Measurements from ENCODE around the gene SEMA3E. TPM values are rescaled to one million over a fixed set of nuclear protein-coding genes. Genes with fewer than 3 reads are reported as not detected.
"Not testable (repeated sequence)": the region's sequence is repeated elsewhere in the genome, so short reads cannot be mapped to it uniquely, and the experiment has no call there.

SEMA3E gene
- not detected in 2 replicates for total RNA-seq

DNA sequence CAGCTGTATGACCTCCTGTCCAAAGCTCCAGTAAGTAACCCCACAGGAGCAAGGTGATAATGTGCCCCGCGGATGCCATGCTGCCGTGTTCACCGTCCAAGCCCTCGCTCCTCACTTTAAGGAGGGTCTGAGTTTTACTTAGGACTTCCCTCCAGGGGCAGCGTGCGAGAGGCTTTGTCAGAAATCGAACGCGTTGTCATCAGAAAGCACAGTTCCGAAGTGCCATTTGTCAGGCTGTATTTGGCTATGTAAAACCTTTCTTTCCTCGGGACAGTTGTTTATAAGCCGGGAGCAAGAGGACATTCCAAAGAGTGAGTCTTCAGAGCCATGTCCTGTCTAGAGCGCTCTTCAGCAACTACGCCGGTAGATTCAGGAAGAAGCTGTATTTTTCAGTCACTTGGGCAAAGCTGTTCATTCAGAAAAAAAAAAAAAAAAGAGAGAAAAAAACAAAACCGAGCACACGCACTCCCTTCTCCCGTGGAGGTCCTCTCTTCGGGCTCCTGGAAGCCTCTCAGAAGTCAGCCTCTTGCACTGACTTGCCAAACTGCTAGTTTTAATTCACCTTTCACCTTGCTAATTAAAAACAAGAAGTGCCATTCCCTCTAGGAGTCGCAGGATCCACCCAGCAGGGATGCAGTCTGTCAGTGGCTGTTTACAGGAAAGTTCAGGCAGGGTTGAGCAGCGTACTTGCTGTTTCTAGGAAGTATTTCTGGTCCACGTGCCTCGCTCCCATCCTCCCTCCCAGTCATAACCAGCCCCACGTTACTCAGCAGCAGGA is at the start of gene SEMA3E:
TSS of gene SEMA3E (minus strand) at position 676 of the 778 bp plus-strand sequence.
- Mint-ChIP-seq H3K9me3 (no peaks in the 10 kb centered on the region), H3K4me1 (no peaks in the 10 kb centered on the region), H3K27me3 (peaks cover 13% of the 10 kb centered on the region), H3K36me3 (ENCODE audit: low read depth) (no peaks in the 10 kb centered on the region), H3K27ac (no peak within 1 kb of the TSS), H3K4me3 (no peak within 1 kb of the TSS)
- DNase-seq: no peak
- intact Hi-C loops (cut with micrococcal nuclease): no loop called here

DNA sequence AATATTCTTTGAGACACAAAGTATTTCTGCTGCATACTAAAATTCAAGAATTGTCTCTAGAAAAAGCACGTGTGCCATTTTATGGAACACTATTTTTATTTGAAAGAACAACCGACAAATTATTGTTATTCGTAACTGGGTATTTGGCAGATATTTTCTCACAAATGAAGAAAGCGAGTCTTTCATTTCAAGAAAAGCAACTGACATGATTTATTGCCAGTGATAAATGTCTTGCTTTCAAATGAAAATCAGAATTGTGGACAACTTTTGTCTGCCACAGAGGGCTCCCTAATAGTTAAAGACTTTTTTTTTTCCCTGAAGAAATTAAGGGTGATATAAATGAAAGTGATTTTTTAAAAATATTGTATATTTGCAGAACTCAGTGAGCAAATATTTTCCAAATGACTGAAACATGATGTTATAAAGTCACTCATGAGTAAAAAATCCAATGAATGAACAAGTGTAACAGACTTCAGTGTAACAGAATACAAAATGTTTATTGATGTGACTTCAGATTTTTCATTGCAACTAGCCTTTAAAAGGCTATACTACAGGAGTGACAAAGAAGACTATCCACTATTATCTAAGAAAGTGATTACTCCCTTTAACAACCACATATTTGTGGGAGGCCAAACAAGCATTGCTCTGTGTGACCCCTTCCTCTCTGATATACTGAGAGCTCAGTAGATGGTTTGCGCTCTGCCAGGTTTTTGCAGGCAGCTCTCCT is 49.0 kb upstream of the SEMA3E start:
- H3K4me1 Mint-ChIP-seq: no peaks in the 10 kb centered on the region
- intact Hi-C loops (cut with micrococcal nuclease): no loop called here
- H3K27ac Mint-ChIP-seq: no peak overlapping the region
- DNase-seq: no peak
- H3K4me3 Mint-ChIP-seq: no peak overlapping the region
- H3K9me3 Mint-ChIP-seq: no peaks in the 10 kb centered on the region
- no peaks in the 10 kb centered on the region for H3K27me3 Mint-ChIP-seq
- H3K36me3 Mint-ChIP-seq (ENCODE audit: low read depth): no peaks in the 10 kb centered on the region

DNA sequence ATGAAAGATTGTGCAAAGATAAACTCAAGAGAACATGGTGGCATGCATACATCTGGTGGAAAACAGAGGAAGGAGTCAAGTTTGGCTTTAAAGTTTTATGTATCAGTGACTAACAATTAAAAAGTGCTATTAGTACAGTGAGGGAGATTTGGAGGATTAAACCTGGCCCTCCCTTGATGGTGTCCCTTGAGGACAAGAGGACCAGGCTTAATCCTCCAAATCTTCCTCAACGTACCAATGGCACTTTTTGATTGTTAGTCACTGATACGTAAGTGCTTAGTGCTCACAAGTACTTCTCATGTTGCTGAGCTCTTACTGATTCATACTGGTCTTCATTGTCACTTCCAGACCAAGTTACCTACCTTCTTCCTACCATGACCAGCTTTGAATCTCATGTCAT is 47.2 kb upstream of the SEMA3E start:
- Mint-ChIP-seq H3K4me3 (no peak overlapping the region), H3K4me1 (no peaks in the 10 kb centered on the region), H3K27ac (no peak overlapping the region), H3K36me3 (ENCODE audit: low read depth) (no peaks in the 10 kb centered on the region), H3K9me3 (no peaks in the 10 kb centered on the region), H3K27me3 (no peaks in the 10 kb centered on the region)
- intact Hi-C loops (cut with micrococcal nuclease): no loop called here
- DNase-seq: no peak

DNA sequence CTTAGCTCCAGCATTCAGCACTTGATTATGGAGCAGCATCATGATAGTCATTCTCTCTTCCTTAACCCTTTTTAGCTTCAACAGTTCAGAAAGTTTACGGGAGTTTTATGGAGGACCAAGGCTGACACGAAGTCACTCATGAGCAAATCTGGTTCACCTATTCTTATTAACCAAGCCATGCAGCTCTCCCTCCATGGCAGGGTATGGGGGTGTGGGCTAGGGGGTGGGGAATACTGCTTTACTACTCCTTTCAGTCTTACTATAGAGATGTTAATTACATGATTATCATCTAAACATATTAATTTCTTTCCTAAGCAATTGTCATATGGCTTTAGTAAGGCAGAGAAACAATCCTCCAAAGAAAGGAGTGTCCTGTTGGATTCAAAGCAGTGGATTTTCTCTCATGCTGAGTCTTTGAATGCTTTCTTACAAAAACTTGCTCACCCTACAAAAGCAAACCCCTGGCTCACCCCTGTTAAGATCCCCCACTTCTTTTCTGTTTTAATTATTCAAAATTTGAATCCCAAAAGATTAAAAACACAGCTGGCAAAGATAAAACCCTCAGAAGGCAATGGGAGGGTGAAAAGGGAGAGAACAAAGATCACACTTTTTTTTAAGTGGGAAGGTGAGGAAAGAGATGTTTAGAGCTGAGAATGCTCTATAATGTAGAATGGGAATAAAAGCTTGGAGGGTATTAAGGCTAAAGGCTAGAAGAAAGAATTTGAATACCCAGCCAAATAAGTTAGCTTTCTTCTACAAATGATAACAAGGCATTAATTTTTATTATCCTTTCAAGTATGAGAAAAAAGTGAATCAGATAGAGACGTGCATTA is 46.4 kb upstream of the SEMA3E start:
- Mint-ChIP-seq H3K4me1 (no peaks in the 10 kb centered on the region), H3K27ac (no peak overlapping the region), H3K9me3 (no peaks in the 10 kb centered on the region), H3K36me3 (ENCODE audit: low read depth) (no peaks in the 10 kb centered on the region), H3K27me3 (no peaks in the 10 kb centered on the region), H3K4me3 (no peak overlapping the region)
- DNase-seq: no peak
- intact Hi-C loops (cut with micrococcal nuclease): no loop called here

DNA sequence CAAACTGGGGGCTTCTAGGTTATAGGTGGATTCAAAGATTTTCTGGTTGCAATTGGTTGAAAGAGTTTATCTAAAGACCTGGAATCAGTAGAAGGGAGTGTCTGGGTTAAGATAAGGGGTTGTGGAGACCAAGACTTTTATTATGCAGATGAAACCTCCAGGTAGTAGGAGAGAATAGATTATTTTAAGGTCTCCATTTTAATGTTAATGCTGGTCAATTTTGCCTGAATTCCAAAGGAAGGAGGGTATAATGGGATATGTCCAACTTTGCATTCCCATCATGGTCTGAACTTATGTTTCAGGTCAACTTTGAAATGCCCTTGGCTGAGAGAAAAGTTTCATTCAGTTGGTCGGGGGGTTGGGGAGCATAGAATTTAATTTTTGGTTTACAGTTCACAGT is 44.3 kb upstream of the SEMA3E start:
- no peak overlapping the region for H3K27ac Mint-ChIP-seq
- H3K4me3 Mint-ChIP-seq: no peak overlapping the region
- intact Hi-C loops (cut with micrococcal nuclease): no loop called here
- no peaks in the 10 kb centered on the region for H3K36me3 Mint-ChIP-seq (ENCODE audit: low read depth)
- H3K9me3 Mint-ChIP-seq: no peaks in the 10 kb centered on the region
- H3K27me3 Mint-ChIP-seq: no peaks in the 10 kb centered on the region
- H3K4me1 Mint-ChIP-seq: no peaks in the 10 kb centered on the region
- no peak for DNase-seq

DNA sequence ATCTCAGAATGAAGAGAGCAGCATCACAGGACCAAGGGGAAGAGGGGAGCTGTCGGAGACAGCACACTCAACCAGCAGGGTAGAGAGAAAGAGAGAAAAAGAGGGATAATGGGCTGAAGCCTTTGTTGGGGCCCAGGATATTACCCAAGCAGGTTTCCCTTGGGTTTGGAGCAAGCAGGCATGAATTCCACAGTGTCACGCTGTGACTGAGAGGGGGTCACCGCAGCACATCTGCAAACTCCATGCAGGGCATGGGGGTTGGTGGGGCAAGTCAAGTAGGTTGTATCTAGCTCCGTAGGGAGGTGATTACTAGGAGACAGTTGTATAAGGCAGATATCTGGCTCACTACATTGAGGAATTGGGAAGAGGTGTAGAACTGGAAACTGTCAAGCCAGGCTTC is 42.2 kb upstream of the SEMA3E start:
- DNase-seq: no peak
- intact Hi-C loops (cut with micrococcal nuclease): no loop called here
- Mint-ChIP-seq H3K27me3 (no peaks in the 10 kb centered on the region), H3K4me1 (no peaks in the 10 kb centered on the region), H3K4me3 (no peak overlapping the region), H3K36me3 (ENCODE audit: low read depth) (no peaks in the 10 kb centered on the region), H3K27ac (no peak overlapping the region), H3K9me3 (no peaks in the 10 kb centered on the region)

DNA sequence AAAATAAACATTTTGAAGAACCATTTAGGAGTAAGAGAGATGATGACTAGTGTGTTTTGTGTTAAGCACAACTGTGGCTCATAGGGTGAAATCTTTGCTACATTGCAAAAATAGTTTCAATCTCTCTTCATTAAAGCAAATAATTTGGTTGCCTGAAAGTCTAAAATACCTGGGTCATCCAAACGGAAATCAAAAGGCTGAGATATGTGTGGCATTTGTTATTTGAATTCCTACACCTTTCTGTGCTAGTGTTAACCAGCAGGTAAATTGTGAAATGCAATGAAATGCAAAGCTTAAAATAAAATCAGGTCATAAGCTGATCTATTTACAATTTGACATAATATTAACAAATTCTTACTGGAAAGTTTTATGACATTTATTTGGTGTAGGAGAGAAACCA is 40.9 kb upstream of the SEMA3E start:
- Mint-ChIP-seq H3K27me3 (no peaks in the 10 kb centered on the region), H3K27ac (no peak overlapping the region), H3K9me3 (no peaks in the 10 kb centered on the region), H3K36me3 (ENCODE audit: low read depth) (no peaks in the 10 kb centered on the region), H3K4me3 (no peak overlapping the region), H3K4me1 (no peaks in the 10 kb centered on the region)
- intact Hi-C loops (cut with micrococcal nuclease): no loop called here
- DNase-seq: no peak

DNA sequence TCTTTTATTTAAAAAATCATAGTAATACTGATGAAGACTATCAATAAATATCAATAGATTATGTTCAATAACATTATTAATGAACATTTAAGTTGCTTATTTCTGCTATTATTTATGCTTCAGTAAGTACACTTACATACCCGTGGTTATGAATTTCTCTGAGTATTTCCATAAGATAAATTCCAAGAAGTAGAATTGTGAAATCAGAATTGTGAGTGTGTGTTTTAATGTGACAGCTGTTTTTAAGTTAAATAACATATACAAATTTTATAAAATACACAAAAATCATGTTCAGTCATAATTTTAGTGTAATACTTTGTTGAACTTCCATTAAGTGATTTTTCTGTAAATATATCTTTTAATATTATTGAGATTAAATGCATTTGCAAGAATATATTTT is 37.5 kb upstream of the SEMA3E start:
- intact Hi-C loops (cut with micrococcal nuclease): no loop called here
- no peaks in the 10 kb centered on the region for H3K9me3 Mint-ChIP-seq

DNA sequence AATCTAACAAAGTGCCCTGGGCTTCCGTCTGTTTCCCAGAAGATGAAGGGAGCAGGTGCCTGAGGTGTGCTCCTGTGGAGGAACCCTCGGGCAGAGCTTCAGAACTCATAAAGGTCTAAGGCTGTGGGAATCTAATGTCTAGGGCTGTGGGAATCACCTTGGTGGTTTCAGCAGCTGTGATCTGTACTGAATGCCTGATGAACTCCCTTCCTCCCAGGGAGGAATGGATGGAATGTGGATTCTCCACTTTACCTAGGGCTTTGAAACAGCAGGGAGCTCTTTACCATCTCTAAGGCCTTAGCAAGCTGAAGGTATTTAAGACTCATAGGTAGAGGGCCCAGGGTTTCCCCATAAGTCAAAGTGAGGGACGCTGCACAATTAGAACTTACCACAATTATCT is 36.0 kb upstream of the SEMA3E start:
- H3K4me3 Mint-ChIP-seq: no peak overlapping the region
- H3K27me3 Mint-ChIP-seq: no peaks in the 10 kb centered on the region
- no peaks in the 10 kb centered on the region for H3K9me3 Mint-ChIP-seq
- intact Hi-C loops (cut with micrococcal nuclease): no loop called here
- no peak for DNase-seq
- no peaks in the 10 kb centered on the region for H3K36me3 Mint-ChIP-seq (ENCODE audit: low read depth)
- H3K4me1 Mint-ChIP-seq: no peaks in the 10 kb centered on the region
- no peak overlapping the region for H3K27ac Mint-ChIP-seq

More for the DNA sequence above, 37.5 kb upstream of the SEMA3E start:
- Mint-ChIP-seq H3K4me1 (no peaks in the 10 kb centered on the region), H3K27me3 (no peaks in the 10 kb centered on the region), H3K27ac (no peak overlapping the region), H3K36me3 (ENCODE audit: low read depth) (no peaks in the 10 kb centered on the region), H3K4me3 (no peak overlapping the region)
- no peak for DNase-seq

DNA sequence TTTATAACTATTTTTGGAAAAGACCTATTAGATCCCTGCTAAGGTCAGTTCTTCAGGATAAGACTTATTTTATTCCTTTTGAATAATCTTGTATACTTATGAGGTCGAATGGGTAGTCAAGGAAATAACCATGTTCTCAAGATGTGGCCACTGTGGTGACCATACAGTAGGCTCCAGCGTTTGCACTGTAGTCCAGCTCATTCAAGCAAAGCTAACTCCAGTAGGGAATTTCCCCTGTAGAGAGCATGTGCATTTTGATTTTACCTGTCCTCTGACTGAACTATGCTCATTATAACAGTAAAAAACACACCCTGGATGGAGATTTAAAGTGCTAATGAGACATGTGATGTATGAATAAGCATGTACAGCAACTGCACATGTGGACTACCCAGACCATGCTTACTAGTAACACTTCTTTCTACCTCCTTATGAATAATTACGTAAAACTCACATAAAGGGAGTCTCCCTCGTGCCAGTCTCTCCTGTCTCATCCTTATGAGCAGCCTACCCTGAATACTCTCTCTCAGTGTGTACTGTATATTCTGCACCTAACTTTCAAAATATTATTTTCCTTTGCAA is 32.4 kb upstream of the SEMA3E start:
- H3K4me3 Mint-ChIP-seq: no peak overlapping the region
- no peaks in the 10 kb centered on the region for H3K27me3 Mint-ChIP-seq
- H3K36me3 Mint-ChIP-seq (ENCODE audit: low read depth): no peaks in the 10 kb centered on the region
- no peaks in the 10 kb centered on the region for H3K4me1 Mint-ChIP-seq
- H3K27ac Mint-ChIP-seq: no peak overlapping the region
- no peak for DNase-seq
- no peaks in the 10 kb centered on the region for H3K9me3 Mint-ChIP-seq
- intact Hi-C loops (cut with micrococcal nuclease): no loop called here

DNA sequence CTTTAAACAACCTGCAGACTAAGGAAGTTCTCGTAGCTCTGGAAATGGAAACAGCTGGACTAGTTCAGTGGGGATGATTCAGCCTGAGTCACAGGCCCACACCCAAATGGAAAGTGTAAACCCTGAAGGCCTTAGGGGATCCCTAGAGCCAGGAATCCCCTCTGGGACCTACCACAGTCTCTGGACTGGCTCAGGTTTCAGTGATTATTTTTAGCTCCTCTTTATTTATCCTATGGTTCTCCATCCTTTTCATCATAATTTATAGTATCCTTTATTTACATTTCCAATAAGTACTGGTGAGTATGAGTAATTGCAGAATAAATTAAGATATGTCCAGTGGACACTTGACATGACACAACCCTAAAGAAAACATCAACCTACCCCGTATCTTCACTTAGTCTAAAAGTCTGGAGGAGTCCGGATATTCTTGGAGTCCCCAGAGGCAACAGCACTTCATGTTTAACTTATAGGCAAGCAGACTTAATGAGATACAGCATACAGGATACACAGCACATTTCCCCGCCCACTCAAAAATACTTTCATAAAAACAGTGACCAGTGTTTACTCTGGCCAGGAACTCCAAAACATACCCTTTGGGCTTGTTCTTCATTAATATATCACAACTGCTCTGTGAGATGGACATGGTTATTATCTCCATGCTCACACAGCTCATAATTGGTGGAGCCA is 28.4 kb upstream of the SEMA3E start:
- Mint-ChIP-seq H3K9me3 (no peaks in the 10 kb centered on the region), H3K36me3 (ENCODE audit: low read depth) (no peaks in the 10 kb centered on the region), H3K4me1 (no peaks in the 10 kb centered on the region), H3K4me3 (no peak overlapping the region), H3K27ac (no peak overlapping the region), H3K27me3 (no peaks in the 10 kb centered on the region)
- intact Hi-C loops (cut with micrococcal nuclease): no loop called here
- no peak for DNase-seq

DNA sequence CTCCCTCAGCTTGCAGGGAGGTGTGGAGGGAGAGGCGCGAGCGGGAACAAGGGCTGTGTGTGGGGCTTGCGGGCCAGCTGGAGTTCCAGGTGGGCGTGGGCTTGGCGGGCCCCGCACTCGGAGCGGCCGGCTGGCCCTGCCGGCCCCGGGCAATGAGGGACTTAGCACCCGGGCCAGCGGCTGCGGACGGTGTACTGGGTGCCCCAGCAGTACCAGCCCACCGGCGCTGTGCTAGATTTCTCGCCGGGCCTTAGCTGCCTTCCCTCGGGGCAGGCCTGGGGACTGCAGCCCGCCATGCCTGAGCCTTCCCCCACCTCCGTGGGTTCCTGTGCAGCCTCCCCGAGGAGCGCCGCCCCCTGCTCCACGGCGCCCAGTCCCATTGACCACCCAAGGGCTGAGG is 24.4 kb upstream of the SEMA3E start:
- H3K27me3 Mint-ChIP-seq; intact Hi-C loops (cut with micrococcal nuclease); H3K4me1 Mint-ChIP-seq; H3K4me3 Mint-ChIP-seq; DNase-seq; H3K9me3 Mint-ChIP-seq; H3K36me3 Mint-ChIP-seq (ENCODE audit: low read depth); H3K27ac Mint-ChIP-seq: not testable (repeated sequence)

DNA sequence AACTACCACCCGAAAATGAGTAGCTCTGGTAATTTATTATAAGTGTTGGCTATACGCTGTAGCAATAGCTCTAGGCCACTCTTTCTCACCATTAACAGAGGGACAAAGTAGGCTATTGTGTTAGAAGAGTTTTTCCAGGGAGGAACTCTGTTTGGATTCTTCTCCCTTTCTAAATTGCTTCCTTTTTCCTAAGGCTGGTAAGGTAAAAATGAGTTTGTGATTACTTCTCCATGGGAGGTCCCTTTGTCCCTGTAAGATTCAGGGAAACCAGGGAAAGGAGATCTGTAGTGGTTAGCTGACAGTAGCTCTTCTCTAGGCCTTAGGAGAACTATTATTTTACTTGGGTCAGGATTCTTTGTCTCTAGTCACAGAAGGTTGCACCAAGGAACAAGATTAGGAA is 23.2 kb upstream of the SEMA3E start:
- H3K36me3 Mint-ChIP-seq (ENCODE audit: low read depth): no peaks in the 10 kb centered on the region
- H3K4me3 Mint-ChIP-seq: no peak overlapping the region
- no peak for DNase-seq
- H3K9me3 Mint-ChIP-seq: no peaks in the 10 kb centered on the region
- H3K4me1 Mint-ChIP-seq: no peaks in the 10 kb centered on the region
- intact Hi-C loops (cut with micrococcal nuclease): no loop called here
- no peak overlapping the region for H3K27ac Mint-ChIP-seq
- H3K27me3 Mint-ChIP-seq: no peaks in the 10 kb centered on the region
